ENCODE data around the gene KRT25.
"Not testable (repeated sequence)": the region's sequence is repeated elsewhere in the genome, so short reads cannot be mapped to it uniquely, and the experiment has no call there.

KRT25 gene

DNA sequence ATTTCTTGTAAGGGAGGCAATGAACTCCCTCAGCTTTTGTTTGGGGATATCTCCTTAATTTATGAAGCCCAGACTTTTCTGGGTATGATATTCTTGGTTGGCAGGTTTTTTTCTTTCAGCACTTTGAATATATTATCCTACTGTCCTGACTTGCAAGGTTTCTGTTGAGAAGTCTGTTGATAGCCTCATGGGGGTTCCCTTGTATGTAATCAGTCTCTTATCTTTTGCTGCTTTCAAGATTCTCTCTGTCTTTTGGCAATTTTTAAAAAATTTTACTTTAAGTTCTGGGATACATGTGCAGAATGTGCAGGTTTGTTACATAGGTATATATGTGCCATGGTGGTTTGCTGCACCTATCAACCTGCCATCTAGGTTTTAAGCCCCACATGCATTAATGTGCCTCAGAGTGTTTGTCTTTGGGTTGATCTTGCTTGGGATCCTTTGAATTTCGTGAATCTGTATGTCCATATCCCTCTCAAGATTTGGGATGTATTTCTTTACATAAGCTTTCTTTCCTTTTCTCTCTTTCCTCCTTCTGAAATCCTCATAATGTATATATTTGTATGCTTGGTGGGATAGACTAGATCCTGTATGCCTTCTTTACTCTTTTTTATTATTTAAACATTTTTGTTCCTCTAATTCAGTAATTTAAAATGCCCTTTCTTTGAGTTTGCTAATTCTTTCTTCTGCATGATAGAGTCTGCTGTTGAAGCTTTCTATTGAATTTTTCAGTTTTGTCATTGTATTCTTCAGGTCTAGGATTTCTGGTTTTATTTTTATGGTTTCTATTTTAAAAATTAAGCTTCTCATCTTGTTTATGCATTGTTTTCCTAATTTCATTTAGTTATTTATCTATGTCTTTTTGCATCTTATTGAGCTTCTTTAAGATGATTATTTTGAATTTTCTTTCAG lies 5.2 kb upstream of the KRT25 start:
- FAIRE-seq, result no peak
- DNase-seq (ENCODE audit: insufficient read length, low spot score), result no peak

- FAIRE-seq (no peak), DNase-seq (ENCODE audit: insufficient read length, low spot score) (no peak)
Measured at GRCh38 chr17:40753804-40754203, 1.3 kb downstream of the KRT25 start.

GRCh38 chr17:40751065-40751464 lies 4.1 kb downstream of the KRT25 start:
- FAIRE-seq (no peak), DNase-seq (ENCODE audit: insufficient read length, low spot score) (no peak)

- DNase-seq (ENCODE audit: insufficient read length, low spot score), result no peak
- FAIRE-seq, result no peak
Measured at GRCh38 chr17:40750391-40750790, 4.7 kb downstream of the KRT25 start.

- not testable (repeated sequence) for FAIRE-seq; DNase-seq (ENCODE audit: insufficient read length, low spot score)
Measured at GRCh38 chr17:40748666-40749065, 6.5 kb downstream of the KRT25 start.

DNA sequence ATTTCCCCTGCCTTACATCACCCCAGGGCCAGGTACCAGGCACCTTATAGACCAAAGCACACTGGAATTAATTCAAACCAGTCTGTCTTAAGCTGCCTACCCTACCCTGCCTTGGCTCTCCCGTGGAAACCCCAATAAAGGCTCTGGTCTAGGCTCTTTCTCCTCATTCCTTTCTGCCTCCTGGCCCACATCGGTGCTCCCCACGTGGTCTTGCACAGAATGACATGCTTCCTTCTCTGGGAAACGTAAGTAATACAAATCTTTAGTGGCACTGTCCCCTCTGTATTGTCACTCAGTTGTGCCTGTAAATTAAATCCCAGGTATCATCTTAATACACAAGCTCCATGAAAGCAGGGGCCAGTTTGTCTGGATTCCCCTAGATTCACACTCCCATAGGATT lies 16.6 kb downstream of the KRT25 start:
- DNase-seq (ENCODE audit: insufficient read length, low spot score), result no peak
- FAIRE-seq, result no peak

DNA sequence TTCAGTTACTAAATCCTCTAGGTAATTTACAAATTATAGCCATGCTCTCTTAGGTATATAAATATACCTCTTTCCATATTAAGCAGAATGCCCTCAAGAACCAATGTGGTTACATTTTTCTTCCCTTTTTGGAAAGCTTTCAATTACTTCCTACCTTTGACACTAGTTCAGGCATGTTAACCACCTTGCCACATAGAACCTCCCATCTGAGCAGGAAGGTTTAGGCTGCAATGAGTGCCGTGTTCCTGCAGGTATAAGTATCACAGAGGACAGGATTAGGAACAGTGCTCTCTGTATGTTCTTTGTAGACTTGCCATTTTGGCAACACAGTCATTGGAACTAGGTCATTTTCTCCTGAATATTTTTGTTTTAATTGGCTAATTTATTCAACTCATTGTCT lies 20.1 kb downstream of the KRT25 start:
- FAIRE-seq (no peak), DNase-seq (ENCODE audit: insufficient read length, low spot score) (no peak)

DNA sequence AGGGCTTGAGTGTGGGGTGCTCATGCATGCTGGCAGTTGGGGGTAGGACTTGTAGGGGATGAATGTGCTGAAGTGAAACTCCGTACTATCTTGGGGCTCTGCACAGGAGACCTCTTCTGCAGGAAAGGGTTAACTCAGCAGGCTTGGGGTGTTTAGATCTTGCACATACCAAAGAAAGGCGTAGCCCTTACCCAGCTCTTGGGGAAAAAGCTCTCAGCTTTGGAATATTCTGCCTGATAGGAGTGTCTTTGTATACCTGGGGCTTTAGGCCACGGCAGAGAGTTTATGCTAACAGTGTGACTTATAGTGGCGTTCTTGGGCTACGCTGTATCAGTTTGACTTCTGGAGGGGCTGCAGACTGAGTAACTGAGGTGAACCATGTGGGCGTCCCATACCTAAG lies 21.1 kb downstream of the KRT25 start:
- DNase-seq (ENCODE audit: insufficient read length, low spot score) (no peak), FAIRE-seq (no peak)

DNA sequence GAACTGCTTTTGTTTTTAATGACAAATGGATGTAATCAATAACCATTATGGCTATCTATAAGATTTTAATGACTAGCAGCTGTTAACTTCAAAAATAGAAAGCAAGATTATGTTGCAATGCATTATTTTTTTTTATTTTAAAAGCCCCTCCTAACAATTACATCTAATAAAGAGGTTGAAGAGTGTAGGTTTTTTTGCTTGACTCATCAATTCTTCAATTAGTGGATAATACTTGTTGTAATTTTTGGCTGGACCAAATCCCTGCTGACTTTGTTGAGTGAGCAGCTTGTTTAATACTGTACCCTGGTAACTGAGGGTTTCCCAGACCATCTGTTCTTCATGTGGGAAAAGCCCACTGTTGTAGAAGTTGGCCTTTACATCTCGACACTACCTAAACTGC lies 24.2 kb downstream of the KRT25 start:
- DNase-seq (ENCODE audit: insufficient read length, low spot score), result no peak
- peak; percentile 31 for FAIRE-seq

DNA sequence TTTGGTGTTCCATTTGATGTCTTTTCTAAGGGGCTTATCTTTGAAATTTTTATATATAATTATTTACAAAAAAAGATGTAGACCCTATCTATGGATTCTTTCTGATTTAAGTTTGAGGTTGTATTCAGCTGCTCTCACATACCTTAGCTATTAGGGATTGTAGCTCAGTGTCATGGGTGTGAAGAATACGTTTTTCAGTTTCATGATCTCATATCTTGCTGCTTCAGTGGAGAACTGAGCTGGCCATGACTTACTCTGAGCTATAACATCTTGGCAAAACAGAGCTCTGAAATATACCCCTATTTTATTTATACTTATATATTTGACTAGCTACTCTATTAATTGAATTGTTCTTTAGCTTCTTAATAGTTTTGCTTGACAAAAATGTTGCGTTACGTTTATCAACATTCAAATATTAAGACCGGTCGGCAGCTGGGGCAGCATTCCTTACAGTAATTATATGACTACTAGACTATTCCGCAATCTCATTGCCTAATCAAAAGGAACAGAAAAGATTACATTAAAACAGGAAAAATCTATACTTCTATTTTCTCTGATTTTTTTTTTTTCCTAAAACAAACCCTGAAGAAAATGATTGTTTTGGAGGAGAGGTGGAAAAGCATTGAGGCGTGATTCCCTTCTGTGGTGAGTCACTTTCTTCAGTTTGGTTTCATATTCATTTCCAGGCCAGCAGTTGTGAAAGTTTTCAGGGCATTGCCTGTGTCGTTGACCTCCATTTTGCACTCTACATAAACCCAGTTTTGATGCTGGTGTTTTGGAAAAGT lies 27.5 kb downstream of the KRT25 start:
- DNase-seq (ENCODE audit: insufficient read length, low spot score) (no peak), FAIRE-seq (no peak)

GRCh38 chr17:40726919-40727318 lies 28.2 kb downstream of the KRT25 start:
- no peak for FAIRE-seq
- no peak for DNase-seq (ENCODE audit: insufficient read length, low spot score)

GRCh38 chr17:40724656-40725055 lies 30.5 kb downstream of the KRT25 start:
- no peak for FAIRE-seq
- DNase-seq (ENCODE audit: insufficient read length, low spot score), result no peak

- no peak for FAIRE-seq
- no peak for DNase-seq (ENCODE audit: insufficient read length, low spot score)
Measured at GRCh38 chr17:40722241-40722640, 32.9 kb downstream of the KRT25 start.

DNA sequence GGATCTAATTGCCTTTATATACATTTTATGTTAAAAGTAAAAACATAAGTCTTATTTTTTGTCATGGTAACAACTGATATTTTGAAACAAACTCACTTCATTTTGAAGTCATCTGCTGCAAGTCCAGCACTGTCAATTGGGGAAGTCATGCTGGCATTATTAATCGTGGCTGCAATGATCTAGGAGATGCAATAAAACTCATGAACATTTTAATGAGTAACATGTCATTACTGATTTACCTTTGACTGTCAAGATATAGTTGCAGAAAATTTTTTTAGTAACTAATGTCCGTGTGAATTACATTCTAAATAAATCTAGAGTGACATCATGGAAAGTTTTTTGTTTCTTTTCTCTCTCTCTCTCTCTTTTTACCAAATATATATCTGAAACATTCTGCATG lies 34.2 kb downstream of the KRT25 start:
- DNase-seq (ENCODE audit: insufficient read length, low spot score), result no peak
- FAIRE-seq, result no peak

DNA sequence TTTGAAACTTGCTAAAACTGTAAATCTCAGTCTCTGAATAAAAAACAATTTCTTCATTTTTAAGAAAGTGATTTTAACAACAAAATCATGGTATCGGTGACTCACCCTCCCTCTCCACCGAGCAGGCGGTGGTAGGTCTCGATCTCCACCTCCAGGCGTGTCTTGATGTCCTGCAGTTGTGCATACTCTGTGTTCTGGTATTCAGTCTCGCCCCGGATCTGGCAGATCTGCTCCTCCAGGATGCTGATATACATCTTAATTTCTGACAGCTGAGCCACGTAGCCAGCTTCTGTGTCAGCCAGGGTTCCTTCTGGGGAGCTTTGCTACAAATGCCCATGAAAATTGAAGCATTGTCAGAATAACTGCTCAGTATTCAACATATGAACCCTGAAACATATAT lies 36.2 kb downstream of the KRT25 start:
- DNase-seq (ENCODE audit: insufficient read length, low spot score) (no peak), FAIRE-seq (no peak)

DNA sequence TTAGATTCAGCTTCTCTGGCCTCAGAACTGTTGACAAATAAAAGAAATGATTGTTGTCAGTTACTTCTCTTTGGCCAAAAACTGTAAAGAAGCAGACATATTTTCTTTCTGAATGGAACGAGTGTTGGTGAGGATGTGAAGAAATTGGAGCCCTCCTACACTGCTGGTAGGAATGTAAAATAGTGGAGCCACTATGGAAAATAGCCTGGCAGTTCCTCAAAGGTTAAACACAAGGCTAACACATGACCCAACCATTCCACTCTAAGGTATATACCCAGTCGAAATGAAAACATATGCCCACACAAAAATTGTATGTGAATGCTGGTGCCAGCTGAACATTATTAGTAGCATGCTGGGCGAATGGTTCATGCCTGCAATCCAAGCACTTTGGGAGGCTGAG lies 37.4 kb downstream of the KRT25 start:
- no peak for DNase-seq (ENCODE audit: insufficient read length, low spot score)
- FAIRE-seq, result no peak

DNA sequence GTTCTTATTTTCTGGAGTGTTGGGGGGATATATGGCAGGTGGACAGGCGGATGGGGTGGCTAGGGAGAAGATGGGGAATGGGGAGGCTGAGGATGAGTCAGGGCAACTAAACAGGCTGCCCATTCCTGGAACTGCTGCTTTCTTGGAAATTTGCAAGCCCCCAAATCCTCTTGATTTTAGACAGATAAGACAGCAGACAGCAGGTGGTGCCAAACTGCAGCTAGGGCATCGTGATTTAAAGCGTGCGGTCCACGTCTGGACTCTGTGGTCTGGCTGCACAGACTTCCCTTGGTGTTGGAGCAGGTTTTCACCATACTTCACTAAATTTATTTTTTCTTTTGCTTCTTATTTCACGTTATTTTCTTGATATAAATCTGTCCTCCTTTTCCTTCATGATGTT lies 40.7 kb downstream of the KRT25 start:
- FAIRE-seq (no peak), DNase-seq (ENCODE audit: insufficient read length, low spot score) (no peak)

DNA sequence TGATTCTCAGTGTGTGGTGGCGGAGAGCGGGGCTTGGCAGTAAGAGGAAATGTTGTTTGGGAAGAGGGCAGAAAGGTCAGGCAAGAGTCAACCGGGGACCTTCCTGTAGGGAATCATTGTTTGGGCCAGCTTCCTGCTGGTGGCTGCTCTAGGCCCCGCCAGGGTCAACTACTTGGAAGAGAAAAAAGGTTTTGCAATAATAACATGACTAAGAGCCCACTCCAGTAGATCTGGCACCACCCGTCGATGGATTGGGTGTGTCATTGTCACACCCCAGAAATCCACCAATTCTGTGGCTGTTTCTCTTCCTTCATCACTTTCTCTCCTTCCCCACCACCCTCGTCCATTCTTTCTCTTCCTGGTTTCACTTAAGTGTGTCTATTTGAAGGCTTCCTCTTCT lies 47.4 kb downstream of the KRT25 start:
- DNase-seq (ENCODE audit: insufficient read length, low spot score) (no peak), FAIRE-seq (no peak)

GRCh38 chr17:40705584-40705983 lies 49.5 kb downstream of the KRT25 start:
- FAIRE-seq, result no peak
- no peak for DNase-seq (ENCODE audit: insufficient read length, low spot score)

DNA sequence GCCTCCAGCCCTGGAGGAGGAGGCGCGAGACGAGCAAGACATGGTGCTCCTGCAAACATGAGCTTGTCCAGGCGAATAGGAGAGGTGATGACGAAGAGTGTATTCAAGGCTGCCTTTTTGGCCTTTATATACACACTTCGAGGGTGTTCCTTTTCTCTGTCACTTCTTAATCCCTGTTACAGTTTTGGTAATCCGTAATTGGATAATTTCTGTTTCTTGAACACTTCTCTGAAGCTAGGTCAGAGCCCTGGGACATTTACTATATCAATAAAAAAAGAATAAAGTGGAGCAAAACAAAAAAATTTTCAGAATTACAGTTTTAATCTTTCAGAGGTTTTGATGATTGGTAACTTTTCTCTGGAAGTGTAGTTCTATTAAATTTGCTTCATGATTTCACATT lies 51.5 kb downstream of the KRT25 start, which contains the start of gene KRT24:
Gene KRT24, minus strand, starts transcription at position 101 of the 400 bp plus-strand sequence. Its CDS starts 59 bp downstream, at position 42.
- no peak for DNase-seq (ENCODE audit: insufficient read length, low spot score)
- FAIRE-seq, result no peak

DNA sequence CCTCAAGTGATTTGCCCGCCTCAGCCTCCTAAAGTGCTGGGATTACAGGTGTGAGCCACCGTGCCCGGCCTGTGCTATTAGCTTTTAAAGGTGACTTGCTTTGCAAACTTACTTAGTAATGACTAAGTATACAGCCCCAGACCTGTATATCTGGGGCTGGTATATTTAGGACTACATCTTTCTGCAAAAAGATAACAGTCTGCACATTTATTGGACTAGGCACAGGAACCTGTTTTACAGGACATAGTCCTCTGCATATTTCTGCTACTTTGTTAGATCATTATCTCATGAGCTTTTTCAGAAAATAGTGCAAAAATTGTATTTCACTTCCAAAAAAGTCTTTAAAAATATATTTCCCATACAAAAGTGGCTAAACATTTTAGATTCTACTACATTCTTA lies 52.9 kb downstream of the KRT25 start:
- FAIRE-seq (no peak), DNase-seq (ENCODE audit: insufficient read length, low spot score) (no peak)

- DNase-seq (ENCODE audit: insufficient read length, low spot score) (no peak), FAIRE-seq (no peak)
Measured at GRCh38 chr17:40699853-40700252, 55.3 kb downstream of the KRT25 start.
